ENCODE measurements around the gene CNN2.

DNA sequence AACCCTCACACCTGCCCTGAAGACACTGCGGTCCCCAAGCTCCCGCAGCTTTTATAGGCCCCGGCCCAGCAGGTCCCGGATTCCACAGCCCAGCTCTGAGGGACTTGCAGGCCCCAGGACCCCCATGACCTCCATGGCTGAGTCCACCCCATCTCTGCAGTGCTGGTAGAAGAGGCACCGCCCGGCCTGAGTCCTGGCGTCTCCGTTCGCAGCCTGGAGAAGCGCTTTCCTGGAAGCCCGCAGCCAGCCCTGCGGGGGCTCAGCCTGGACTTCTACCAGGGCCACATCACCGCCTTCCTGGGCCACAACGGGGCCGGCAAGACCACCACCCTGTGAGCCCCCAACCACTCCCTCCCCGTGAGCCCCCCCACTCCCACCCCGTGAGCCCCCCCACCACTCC lies 22.7 kb downstream of the CNN2 start:
- TF ChIP-seq, protein P1, sequence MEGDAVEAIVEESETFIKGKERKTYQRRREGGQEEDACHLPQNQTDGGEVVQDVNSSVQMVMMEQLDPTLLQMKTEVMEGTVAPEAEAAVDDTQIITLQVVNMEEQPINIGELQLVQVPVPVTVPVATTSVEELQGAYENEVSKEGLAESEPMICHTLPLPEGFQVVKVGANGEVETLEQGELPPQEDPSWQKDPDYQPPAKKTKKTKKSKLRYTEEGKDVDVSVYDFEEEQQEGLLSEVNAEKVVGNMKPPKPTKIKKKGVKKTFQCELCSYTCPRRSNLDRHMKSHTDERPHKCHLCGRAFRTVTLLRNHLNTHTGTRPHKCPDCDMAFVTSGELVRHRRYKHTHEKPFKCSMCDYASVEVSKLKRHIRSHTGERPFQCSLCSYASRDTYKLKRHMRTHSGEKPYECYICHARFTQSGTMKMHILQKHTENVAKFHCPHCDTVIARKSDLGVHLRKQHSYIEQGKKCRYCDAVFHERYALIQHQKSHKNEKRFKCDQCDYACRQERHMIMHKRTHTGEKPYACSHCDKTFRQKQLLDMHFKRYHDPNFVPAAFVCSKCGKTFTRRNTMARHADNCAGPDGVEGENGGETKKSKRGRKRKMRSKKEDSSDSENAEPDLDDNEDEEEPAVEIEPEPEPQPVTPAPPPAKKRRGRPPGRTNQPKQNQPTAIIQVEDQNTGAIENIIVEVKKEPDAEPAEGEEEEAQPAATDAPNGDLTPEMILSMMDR (conservative IDR thresholded peaks at IDR 0.05), result no peak
- TF ChIP-seq ZFX (IDR thresholded peaks at IDR 0.05), result no peak
